Breast epithelium (tissue), 3 donors: ENCODE measurements around the gene CAPN1.

Experiments
- CTCF ChIP-seq, 3 donors: fragments of 450-650 bp; IDR thresholded peaks; one replicate each; pipeline ENCODE4 v1.5.1; 2016 to 2017; ENCODE audit warnings: antibody characterized with exemption in 3 of 3, mild to moderate bottlenecking in 3 of 3, moderate library complexity in 3 of 3
- POLR2A ChIP-seq: fragments of 450-650 bp; IDR thresholded peaks from one replicate; pipeline ENCODE4 v1.6.1; 2016; ENCODE audit warnings: antibody characterized with exemption, mild to moderate bottlenecking, moderate library complexity
- POLR2AphosphoS5 ChIP-seq, 3 donors: sonication (generic); formaldehyde crosslinking; IDR thresholded peaks; one replicate each; pipeline ENCODE4 v1.6.1; 2017; ENCODE audit warnings: antibody characterized with exemption in 3 of 3

- TF ChIP-seq POLR2AphosphoS5 (IDR thresholded peaks at IDR 0.05) = no peak
- TF ChIP-seq CTCF (IDR thresholded peaks at IDR 0.05) = no peak
- no peak for TF ChIP-seq POLR2A
Observed at GRCh38 chr11:65214212-65214845, 32.6 kb downstream of the CAPN1 start.
